ENCODE results near the gene YIPF6. TPM values are rescaled to one million over a fixed set of nuclear protein-coding genes. Genes with fewer than 3 reads are reported as not detected.
A peak's percentile ranks its signal among the peaks of the same experiment; 100 is the strongest.
"Not testable (repeated sequence)": the region's sequence is repeated elsewhere in the genome, so short reads cannot be mapped to it uniquely, and the experiment has no call there.

The YIPF6 gene
- total RNA-seq, 1 experiment from 2014 or later, result 8.9 TPM

- H3K27me3 ChIP-seq (ENCODE audit: low read length); H3K4me2 ChIP-seq (ENCODE audit: low read depth, low read length, poor library complexity, severe bottlenecking); H3K36me3 ChIP-seq (ENCODE audit: insufficient read depth, low read length); H3K9me3 ChIP-seq (ENCODE audit: low read length); H2AFZ ChIP-seq (ENCODE audit: low read length); H3K9ac ChIP-seq (ENCODE audit: low read length); DNase-seq; H3K4me1 ChIP-seq (ENCODE audit: low read length); H3K79me2 ChIP-seq (ENCODE audit: low read length); H3K27ac ChIP-seq (ENCODE audit: low read length); H4K20me1 ChIP-seq (ENCODE audit: insufficient read depth, low read depth, low read length); H3K9me2 ChIP-seq (replicated peaks; ENCODE audit: insufficient read depth, low read length); H3K4me3 ChIP-seq (ENCODE audit: low read length): not testable (repeated sequence)
These were observed 5.1 kb upstream of the YIPF6 start for GRCh38 chrX:68493776-68494175.

GRCh38 chrX:68498044-68498507 is 775 bp upstream of the YIPF6 start:
- H3K4me1 ChIP-seq (ENCODE audit: low read length), result peaks cover 9% of the 10 kb centered on the region
- 0 out of 2 replicates have a peak, but pooled peaks cover 3% of the 10 kb centered on the region for H4K20me1 ChIP-seq (ENCODE audit: insufficient read depth, low read depth, low read length)
- H3K9me2 ChIP-seq (replicated peaks; ENCODE audit: insufficient read depth, low read length), result no peaks in the 10 kb centered on the region
- no peaks in the 10 kb centered on the region for H3K9me3 ChIP-seq (ENCODE audit: low read length)
- no peaks in the 10 kb centered on the region for H3K36me3 ChIP-seq (ENCODE audit: insufficient read depth, low read length)
- no peaks in the 10 kb centered on the region for H3K27me3 ChIP-seq (ENCODE audit: low read length)
- H2AFZ ChIP-seq (ENCODE audit: low read length), result peak overlapping the region; percentile 74; the same call in 1 of the 2 replicates
- no peak overlapping the region for H3K27ac ChIP-seq (ENCODE audit: low read length)
- H3K4me3 ChIP-seq (ENCODE audit: low read length), result peak overlapping the region; percentile 73
- H3K4me2 ChIP-seq (ENCODE audit: low read depth, low read length, poor library complexity, severe bottlenecking), result peak overlapping the region; percentile 82
- H3K79me2 ChIP-seq (ENCODE audit: low read length), result peaks cover 40% of the 10 kb centered on the region
- DNase-seq, result no peak
- peak overlapping the region; percentile 84 for H3K9ac ChIP-seq (ENCODE audit: low read length)

GRCh38 chrX:68499543-68500504 is 973 bp downstream of the YIPF6 start:
- Histone ChIP-seq H3K36me3 (ENCODE audit: insufficient read depth, low read length) (no peaks in the 10 kb centered on the region), H3K9ac (ENCODE audit: low read length) (peak overlapping the region; percentile 84), H2AFZ (ENCODE audit: low read length) (no peak overlapping the region), H3K79me2 (ENCODE audit: low read length) (peaks cover 54% of the 10 kb centered on the region), H3K27ac (ENCODE audit: low read length) (no peak overlapping the region), H3K4me2 (ENCODE audit: low read depth, low read length, poor library complexity, severe bottlenecking) (peak overlapping the region; percentile 82), H4K20me1 (ENCODE audit: insufficient read depth, low read depth, low read length) (peaks cover 5% of the 10 kb centered on the region; the same call in 1 of the 2 replicates), H3K9me2 (replicated peaks; ENCODE audit: insufficient read depth, low read length) (no peaks in the 10 kb centered on the region), H3K27me3 (ENCODE audit: low read length) (no peaks in the 10 kb centered on the region), H3K9me3 (ENCODE audit: low read length) (no peaks in the 10 kb centered on the region), H3K4me1 (ENCODE audit: low read length) (peaks cover 9% of the 10 kb centered on the region), H3K4me3 (ENCODE audit: low read length) (peak overlapping the region; percentile 73)
- DNase-seq, result no peak

GRCh38 chrX:68503836-68504636 is 5.2 kb downstream of the YIPF6 start:
- peaks cover 13% of the 10 kb centered on the region for H3K4me1 ChIP-seq (ENCODE audit: low read length)
- H3K27me3 ChIP-seq (ENCODE audit: low read length), result no peaks in the 10 kb centered on the region
- H4K20me1 ChIP-seq (ENCODE audit: insufficient read depth, low read depth, low read length), result peaks cover 6% of the 10 kb centered on the region; the same call in 1 of the 2 replicates
- DNase-seq, result no peak
- no peak overlapping the region for H3K4me2 ChIP-seq (ENCODE audit: low read depth, low read length, poor library complexity, severe bottlenecking)
- no peaks in the 10 kb centered on the region for H3K9me3 ChIP-seq (ENCODE audit: low read length)
- H3K27ac ChIP-seq (ENCODE audit: low read length), result no peak overlapping the region
- H3K9ac ChIP-seq (ENCODE audit: low read length), result no peak overlapping the region
- no peak overlapping the region for H3K4me3 ChIP-seq (ENCODE audit: low read length)
- no peaks in the 10 kb centered on the region for H3K9me2 ChIP-seq (replicated peaks; ENCODE audit: insufficient read depth, low read length)
- H3K36me3 ChIP-seq (ENCODE audit: insufficient read depth, low read length), result no peaks in the 10 kb centered on the region
- H3K79me2 ChIP-seq (ENCODE audit: low read length), result peaks cover 76% of the 10 kb centered on the region
- H2AFZ ChIP-seq (ENCODE audit: low read length), result no peak overlapping the region

DNA sequence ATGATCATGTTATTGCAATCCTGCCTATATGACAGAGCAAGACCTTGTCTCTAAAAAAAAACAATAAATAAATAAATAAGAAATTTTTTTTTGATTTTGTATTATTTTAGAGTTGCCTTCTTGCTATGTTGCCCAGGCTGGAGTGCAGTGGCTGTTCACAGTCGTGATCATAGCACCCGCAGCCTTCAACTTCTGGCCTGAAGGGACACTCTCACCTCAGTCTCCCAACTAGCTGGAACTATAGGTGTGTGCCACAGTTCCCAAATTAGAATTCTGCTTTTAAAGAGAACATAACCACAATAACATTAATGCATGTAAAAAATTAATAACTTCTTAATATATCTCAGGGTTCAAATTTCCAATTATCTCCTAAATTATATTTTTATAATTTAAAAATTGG is 7.8 kb downstream of the YIPF6 start:
- H3K4me1 ChIP-seq (ENCODE audit: low read length), result peaks cover 7% of the 10 kb centered on the region

DNA sequence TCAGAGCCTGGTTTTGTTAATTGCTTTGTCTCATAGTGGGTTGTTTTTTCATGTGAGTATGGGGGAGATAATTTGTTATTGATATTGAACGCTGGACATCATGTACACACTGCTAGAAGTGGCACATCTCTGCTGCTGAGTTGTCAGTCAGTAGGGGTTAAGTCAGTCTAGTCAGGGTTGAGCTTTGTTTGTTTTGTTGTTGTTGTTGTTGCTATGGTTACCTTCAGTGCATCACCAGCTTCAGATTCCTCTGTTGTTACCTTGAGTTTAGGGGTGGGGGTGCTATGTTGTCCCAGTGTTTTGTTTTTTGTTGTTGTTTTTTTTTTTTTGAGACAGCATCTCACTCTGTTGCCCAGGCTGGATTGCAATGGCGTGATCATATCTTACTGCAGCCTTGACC is 9.9 kb downstream of the YIPF6 start:
- Histone ChIP-seq H4K20me1 (ENCODE audit: insufficient read depth, low read depth, low read length) (peaks cover 3% of the 10 kb centered on the region; the same call in 1 of the 2 replicates), H3K36me3 (ENCODE audit: insufficient read depth, low read length) (peaks cover 4% of the 10 kb centered on the region; the same call in 1 of the 2 replicates), H3K27me3 (ENCODE audit: low read length) (no peaks in the 10 kb centered on the region), H3K9me2 (replicated peaks; ENCODE audit: insufficient read depth, low read length) (no peaks in the 10 kb centered on the region), H3K4me1 (ENCODE audit: low read length) (peaks cover 7% of the 10 kb centered on the region), H3K27ac (ENCODE audit: low read length) (no peak overlapping the region), H3K4me2 (ENCODE audit: low read depth, low read length, poor library complexity, severe bottlenecking) (no peak overlapping the region), H3K79me2 (ENCODE audit: low read length) (peaks cover 42% of the 10 kb centered on the region), H3K4me3 (ENCODE audit: low read length) (no peak overlapping the region), H3K9me3 (ENCODE audit: low read length) (no peaks in the 10 kb centered on the region), H2AFZ (ENCODE audit: low read length) (no peak overlapping the region), H3K9ac (ENCODE audit: low read length) (no peak overlapping the region)
- DNase-seq, result no peak

More for the DNA sequence above, 7.8 kb downstream of the YIPF6 start:
- Histone ChIP-seq H3K27me3 (ENCODE audit: low read length) (no peaks in the 10 kb centered on the region), H3K9me2 (replicated peaks; ENCODE audit: insufficient read depth, low read length) (no peaks in the 10 kb centered on the region), H4K20me1 (ENCODE audit: insufficient read depth, low read depth, low read length) (peaks cover 5% of the 10 kb centered on the region; the same call in 1 of the 2 replicates), H3K9ac (ENCODE audit: low read length) (no peak overlapping the region), H3K9me3 (ENCODE audit: low read length) (no peaks in the 10 kb centered on the region), H3K4me2 (ENCODE audit: low read depth, low read length, poor library complexity, severe bottlenecking) (no peak overlapping the region), H2AFZ (ENCODE audit: low read length) (no peak overlapping the region), H3K27ac (ENCODE audit: low read length) (no peak overlapping the region), H3K36me3 (ENCODE audit: insufficient read depth, low read length) (peaks cover 2% of the 10 kb centered on the region; the same call in 1 of the 2 replicates), H3K4me3 (ENCODE audit: low read length) (no peak overlapping the region), H3K79me2 (ENCODE audit: low read length) (peaks cover 59% of the 10 kb centered on the region)
- no peak for DNase-seq

DNA sequence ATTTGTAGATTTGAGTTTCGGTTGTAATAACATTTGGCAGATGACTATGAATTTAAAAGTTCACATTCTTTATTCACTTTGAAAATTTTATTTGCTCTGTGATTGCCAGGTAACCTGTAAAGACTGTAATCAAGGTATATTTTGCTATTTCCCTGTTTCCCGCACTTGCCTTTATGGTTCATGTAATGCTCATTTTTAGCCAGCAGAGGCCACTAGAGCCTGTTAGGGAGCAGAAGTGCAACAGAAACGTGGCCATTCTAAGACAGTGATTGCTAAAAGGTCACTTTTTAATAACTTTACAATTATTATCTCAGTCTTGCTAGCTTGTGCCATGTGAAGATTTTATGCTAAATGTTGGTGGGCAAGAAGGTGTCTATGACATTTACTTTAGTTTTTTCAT is 12.4 kb downstream of the YIPF6 start:
- H3K4me2 ChIP-seq (ENCODE audit: low read depth, low read length, poor library complexity, severe bottlenecking), result no peak overlapping the region
- H3K9me3 ChIP-seq (ENCODE audit: low read length), result no peaks in the 10 kb centered on the region

DNA sequence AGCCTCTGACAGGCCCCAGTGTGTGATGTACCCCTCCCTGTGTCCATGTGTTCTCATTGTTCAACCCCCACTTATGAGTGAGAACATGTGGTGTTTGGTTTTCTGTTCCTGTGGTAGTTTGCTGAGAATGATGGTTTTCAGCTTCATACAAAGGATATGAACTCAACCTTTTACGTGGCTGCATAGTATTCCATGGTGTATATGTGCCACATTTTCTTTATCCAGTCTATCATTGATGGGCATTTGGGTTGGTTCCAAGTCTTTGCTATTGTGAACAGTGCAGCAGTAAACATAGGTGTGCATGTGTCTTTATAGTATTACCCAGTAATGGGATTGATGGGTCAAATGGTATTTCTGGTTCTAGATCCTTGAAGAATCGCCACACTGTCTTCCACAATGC is 25.8 kb downstream of the YIPF6 start:
- DNase-seq; H3K27ac ChIP-seq (ENCODE audit: low read length); H3K4me2 ChIP-seq (ENCODE audit: low read depth, low read length, poor library complexity, severe bottlenecking); H3K9me2 ChIP-seq (replicated peaks; ENCODE audit: insufficient read depth, low read length); H3K79me2 ChIP-seq (ENCODE audit: low read length); H3K4me1 ChIP-seq (ENCODE audit: low read length); H3K9ac ChIP-seq (ENCODE audit: low read length); H4K20me1 ChIP-seq (ENCODE audit: insufficient read depth, low read depth, low read length); H2AFZ ChIP-seq (ENCODE audit: low read length); H3K27me3 ChIP-seq (ENCODE audit: low read length); H3K4me3 ChIP-seq (ENCODE audit: low read length); H3K9me3 ChIP-seq (ENCODE audit: low read length): not testable (repeated sequence)
- peaks cover 14% of the 10 kb centered on the region for H3K36me3 ChIP-seq (ENCODE audit: insufficient read depth, low read length)

More for the DNA sequence above, 12.4 kb downstream of the YIPF6 start:
- peaks cover 4% of the 10 kb centered on the region; the same call in 1 of the 2 replicates for H3K36me3 ChIP-seq (ENCODE audit: insufficient read depth, low read length)
- H3K4me1 ChIP-seq (ENCODE audit: low read length), result peaks cover 7% of the 10 kb centered on the region
- H3K27me3 ChIP-seq (ENCODE audit: low read length), result no peaks in the 10 kb centered on the region
- H3K79me2 ChIP-seq (ENCODE audit: low read length), result peaks cover 25% of the 10 kb centered on the region
- H3K9ac ChIP-seq (ENCODE audit: low read length), result no peak overlapping the region
- no peaks in the 10 kb centered on the region for H3K9me2 ChIP-seq (replicated peaks; ENCODE audit: insufficient read depth, low read length)
- no peak overlapping the region for H3K4me3 ChIP-seq (ENCODE audit: low read length)
- peak; percentile 85 for DNase-seq
- no peak overlapping the region for H2AFZ ChIP-seq (ENCODE audit: low read length)
- no peak overlapping the region for H3K27ac ChIP-seq (ENCODE audit: low read length)
- no peaks in the 10 kb centered on the region for H4K20me1 ChIP-seq (ENCODE audit: insufficient read depth, low read depth, low read length)

All from Karpas-422 (cell line).